NOMO-1 (cell line): Measurements from ENCODE around the gene CCL18.
"Not testable (repeated sequence)": the region's sequence is repeated elsewhere in the genome, so short reads cannot be mapped to it uniquely, and the experiment has no call there.

Source experiments
- DNase-seq, 2 experiments: peaks; one replicate each; lab custom pipeline; 2025; ENCODE audit not compliant: unreplicated experiment in 2 of 2; lab: John Stamatoyannopoulos, UW

The CCL18 gene

GRCh38 chr17:36099004-36099403, 34.9 kb downstream of the CCL18 start:
- DNase-seq, result not testable (repeated sequence)

DNA sequence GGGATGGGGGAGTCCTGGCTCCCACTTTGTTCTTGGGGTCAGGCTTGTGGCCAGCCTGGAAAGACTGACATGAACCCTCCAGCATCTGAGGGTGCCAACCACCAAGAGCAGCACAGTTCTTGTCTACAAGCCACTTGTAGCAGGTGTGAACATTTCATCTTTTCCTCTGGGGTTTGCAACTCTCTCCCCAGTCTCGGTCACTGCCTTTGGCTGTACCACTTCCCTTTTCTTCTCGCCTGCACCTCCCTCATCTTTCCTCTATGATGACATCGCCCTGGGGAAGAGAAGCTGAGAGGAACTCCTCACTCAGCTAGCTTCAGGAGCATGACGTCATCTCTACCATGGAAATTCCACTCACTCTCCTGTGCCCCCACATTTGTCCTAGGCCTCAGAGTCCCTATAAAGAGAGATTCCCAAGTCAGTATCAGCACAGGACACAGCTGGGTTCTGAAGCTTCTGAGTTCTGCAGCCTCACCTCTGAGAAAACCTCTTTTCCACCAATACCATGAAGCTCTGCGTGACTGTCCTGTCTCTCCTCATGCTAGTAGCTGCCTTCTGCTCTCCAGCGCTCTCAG, 39.4 kb downstream of the CCL18 start, which contains the start of gene CCL4:
Gene CCL4 (plus strand): TSS at position 427 of the 575 bp plus-strand sequence. CDS start 79 bp downstream, at position 506.
- peak; percentile 32 to 47 for DNase-seq

- not testable (repeated sequence) for DNase-seq
These were observed 40.2 kb downstream of the CCL18 start for GRCh38 chr17:36104246-36104645.

DNA sequence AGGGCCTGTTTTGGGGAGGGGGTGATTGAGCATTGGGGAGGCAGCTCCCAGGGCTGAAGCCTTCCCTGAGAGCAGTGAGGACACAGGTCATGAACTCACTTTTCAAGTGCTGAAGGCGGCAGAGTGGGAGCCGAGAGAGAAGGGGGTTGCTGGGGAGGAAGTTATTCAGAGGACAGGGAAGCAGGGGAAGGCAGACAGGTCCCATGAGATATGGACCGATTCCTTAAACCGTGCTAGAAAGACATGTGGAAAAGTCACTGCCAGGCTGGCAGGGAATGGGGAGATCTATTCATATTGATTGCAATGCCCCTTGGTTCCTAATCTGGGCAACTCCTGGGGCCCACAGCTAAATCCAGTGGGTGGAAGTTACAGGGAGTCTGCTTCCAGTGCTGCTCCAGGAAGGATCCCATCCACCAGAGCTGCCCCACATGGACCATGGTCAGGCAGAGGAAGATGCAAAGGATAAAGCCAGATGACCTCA, 40.7 kb downstream of the CCL18 start:
- DNase-seq, result no peak

DNA sequence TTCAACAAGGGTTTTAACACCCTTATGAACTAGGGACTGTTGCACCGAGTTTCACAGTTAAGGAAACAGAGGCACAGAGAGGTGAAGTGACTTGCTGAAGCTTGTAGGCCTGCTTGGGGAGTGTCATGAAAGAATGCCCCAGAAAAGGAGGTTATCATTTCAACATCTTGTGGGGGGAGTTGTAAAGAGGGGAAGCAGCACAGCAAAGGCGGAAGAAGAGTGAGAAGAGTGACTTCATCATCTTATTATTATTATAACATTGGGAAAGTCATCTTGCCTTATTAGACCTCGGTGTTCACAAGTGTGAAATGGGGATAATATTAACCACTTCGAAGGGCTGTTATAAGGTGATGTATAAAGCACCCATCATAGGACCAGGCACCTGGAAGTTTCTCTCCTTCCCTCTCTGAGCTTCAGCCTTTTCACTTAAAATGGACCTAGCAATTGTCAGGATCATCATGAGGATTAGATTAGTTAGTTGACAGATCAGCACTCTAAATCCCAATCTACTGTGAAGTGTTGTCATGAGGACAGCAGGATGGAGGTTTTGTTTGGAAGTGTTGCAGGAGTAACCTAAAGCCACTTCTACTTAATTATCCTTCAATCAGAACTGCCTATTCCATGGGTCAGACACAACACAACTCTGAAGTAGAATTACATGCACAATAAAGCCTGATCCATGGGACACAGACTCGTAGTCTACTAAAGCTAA, 41.9 kb downstream of the CCL18 start:
- peak; percentile 18 to 61 for DNase-seq

DNA sequence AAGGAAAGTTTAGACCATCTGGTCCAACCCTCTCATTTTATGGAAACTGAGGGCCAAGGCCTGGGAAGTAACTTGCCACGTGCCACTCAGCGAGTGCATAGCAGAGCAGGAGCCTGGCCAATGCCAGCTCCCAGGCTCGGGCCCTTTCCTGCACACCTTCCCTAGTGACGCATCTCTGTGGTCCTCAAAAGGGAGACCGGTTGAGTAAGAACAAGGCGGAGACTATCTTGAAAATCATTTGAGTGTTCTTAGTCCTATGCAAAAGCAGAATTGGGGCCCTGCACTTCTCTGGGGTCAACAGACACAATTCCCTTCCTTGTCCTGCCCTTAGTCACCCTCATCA, 42.4 kb downstream of the CCL18 start:
- no peak for DNase-seq

DNA sequence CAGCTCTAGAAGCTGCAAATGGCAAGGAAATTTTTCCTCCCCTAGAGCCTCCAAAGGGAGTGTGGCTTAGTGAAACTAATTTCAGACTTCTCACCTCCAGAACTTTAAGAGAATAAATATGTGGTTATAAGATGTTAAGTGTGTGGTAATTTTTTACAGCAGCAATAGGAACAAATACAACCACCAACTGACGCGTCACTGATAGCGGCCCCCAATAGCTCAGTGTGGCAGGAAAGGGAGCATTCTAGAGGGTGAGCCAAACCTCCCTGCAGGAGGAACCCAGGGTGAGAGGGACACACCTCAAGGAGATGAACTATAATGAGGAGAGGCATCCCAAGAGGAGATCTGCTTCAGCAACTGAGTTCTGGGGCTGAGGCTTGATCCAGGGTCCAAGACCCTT, 43.6 kb downstream of the CCL18 start:
- DNase-seq, result no peak

DNA sequence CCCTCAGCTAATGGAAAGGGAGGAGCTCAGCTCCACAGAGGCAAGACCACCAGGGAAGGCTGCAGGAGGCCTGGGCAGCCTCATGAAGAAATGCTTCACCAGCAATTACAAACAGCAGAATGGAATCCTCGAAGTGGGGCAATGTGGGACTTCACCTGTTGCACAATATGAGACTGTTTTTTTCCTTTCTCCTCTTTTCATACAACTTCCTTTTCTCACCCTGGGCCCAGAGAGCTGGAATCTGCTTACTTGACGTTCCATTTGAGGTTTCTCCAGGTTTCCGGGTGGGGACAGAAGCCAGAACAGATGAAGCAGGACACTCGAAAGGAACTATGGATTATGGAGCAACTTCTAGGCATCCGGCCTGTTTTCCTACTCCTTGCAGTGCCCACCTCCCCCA, 44.2 kb downstream of the CCL18 start:
- DNase-seq, result peak; percentile 17

GRCh38 chr17:36111068-36111490, 47.0 kb downstream of the CCL18 start:
- DNase-seq, result no peak

GRCh38 chr17:36112572-36112971, 48.5 kb downstream of the CCL18 start:
- no peak for DNase-seq

DNA sequence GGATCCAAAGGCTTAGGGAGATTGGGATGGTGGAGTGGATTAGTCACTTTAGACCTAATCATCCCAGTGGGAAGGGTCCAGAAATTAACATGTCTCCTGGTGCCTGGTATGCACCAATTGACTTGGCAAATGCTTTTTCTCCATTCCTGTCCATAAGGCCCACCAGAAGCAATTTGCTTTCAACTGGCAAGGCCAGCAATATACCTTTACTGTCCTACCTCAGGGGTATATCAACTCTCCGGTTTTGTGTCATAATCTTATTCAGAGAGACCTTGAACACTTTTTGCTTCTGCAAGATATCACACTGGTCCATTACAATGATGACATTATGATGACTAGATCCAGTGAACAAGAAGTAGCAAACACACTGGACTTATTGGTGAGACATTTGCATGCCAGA, 49.1 kb downstream of the CCL18 start:
- DNase-seq, result not testable (repeated sequence)

DNA sequence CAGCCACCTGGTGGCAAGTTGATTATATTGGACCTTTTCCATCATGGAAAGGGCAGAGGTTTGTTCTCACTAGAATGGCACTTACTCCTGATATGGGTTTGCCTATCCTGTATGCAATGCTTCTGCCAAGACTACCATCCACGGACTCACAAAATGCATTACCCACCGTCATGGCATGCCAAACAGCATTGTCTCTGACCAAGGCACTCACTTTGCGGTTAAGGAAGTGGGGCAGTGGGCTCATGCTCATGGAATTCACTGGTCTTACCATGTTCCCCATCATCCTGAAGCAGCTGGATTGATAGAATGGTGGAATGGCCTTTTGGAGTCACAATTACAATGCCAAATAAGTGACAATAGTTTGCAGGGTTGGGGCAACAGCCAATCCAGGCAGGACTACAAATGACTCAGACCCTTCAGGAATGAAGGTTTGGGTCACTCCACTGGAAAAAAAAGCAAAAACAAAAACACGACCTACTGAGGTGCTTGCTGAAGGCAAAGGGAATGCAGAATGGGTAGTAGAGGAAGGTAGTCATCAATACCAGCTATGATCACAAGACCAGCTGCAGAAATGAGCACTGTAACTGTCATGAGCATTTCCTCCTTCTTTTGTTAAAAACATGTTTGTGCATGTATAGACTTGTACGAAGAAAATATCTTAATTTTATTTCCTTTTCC, 51.0 kb downstream of the CCL18 start:
- DNase-seq, result not testable (repeated sequence)

DNA sequence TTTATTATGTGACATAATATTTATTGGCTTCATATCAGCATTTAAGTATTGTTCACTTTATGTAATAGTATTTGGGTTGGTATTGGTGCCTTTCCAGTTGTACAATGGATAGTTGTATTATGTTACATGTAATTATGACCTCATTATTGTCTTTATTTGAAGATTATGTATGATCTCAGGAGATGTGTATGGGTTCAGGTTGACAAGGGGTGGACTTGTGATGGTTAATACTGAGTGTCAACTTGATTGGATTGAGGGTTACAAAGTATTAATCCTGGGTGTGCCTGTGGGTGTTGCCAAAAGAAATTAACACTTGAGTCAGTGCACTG, 51.5 kb downstream of the CCL18 start:
- DNase-seq, result not testable (repeated sequence)

GRCh38 chr17:36117505-36118382, 53.7 kb downstream of the CCL18 start:
- DNase-seq, result no peak

- DNase-seq, result no peak
These were observed 54.6 kb downstream of the CCL18 start for GRCh38 chr17:36118477-36119353.

GRCh38 chr17:36120221-36120620, 56.1 kb downstream of the CCL18 start:
- no peak for DNase-seq

GRCh38 chr17:36121099-36121498, 57.0 kb downstream of the CCL18 start:
- not testable (repeated sequence) for DNase-seq
